H1 (cell line): Measurements from ENCODE around the gene TMX3. TPM values are rescaled to one million over a fixed set of nuclear protein-coding genes. Genes with fewer than 3 reads are reported as not detected.

Experiments used
- CTCF ChIA-PET: fragments of 300-600 bp; sonication (Branson Sonifier 250); formaldehyde crosslinking; loops from one replicate; lab custom pipeline; 2021; ENCODE audit not compliant: partially characterized antibody; lab: Charles Lee
- POLR2A ChIA-PET: fragments of 300-600 bp; sonication (Branson Sonifier 250); formaldehyde crosslinking; loops from one replicate; lab custom pipeline; 2021; ENCODE audit warnings: inconsistent platforms; ENCODE audit not compliant: partially characterized antibody; lab: Charles Lee
- DNase-seq, 2 experiments: peaks; one replicate each; pipeline versions ENCODE4 v3.0.0 to v3.0.0-alpha.2; 2010 to 2022; ENCODE audit warnings: low spot score in 2 of 2, low read depth in 1 of 2, mixed read lengths in 1 of 2
- FAIRE-seq: peaks from 2 replicates; lab custom pipeline; 2011; peaks lifted over from hg19 to GRCh38; lab: Jason Lieb, UNC
- H2AFZ ChIP-seq: 2 replicates; pipeline ENCODE4 v1.8.1; 2012; ENCODE audit warnings: low read length, inconsistent platforms
- H2AK5ac ChIP-seq: 2 replicates; pipeline ENCODE4 v1.6.1; 2013; ENCODE audit warnings: low read depth, low read length
- H2BK120ac ChIP-seq: replicated peaks from 2 replicates; pipeline ENCODE3; 2013; ENCODE audit warnings: low read depth, low read length, inconsistent platforms
- H2BK12ac ChIP-seq: 2 replicates; pipeline ENCODE4 v1.6.1; 2013; ENCODE audit warnings: low read depth, low read length
- H2BK15ac ChIP-seq: 2 replicates; pipeline ENCODE4 v1.6.1; 2013; ENCODE audit warnings: low read length
- H2BK20ac ChIP-seq: 2 replicates; pipeline ENCODE4 v1.6.1; 2013; ENCODE audit warnings: low read length
- H2BK5ac ChIP-seq: 2 replicates; pipeline ENCODE4 v1.6.1; 2013; ENCODE audit warnings: low read depth, low read length
- H3K14ac ChIP-seq: 2 replicates; pipeline ENCODE4 v1.6.1; 2013; ENCODE audit warnings: inconsistent platforms; ENCODE audit not compliant: insufficient read length
- H3K18ac ChIP-seq: 2 replicates; pipeline ENCODE4 v1.6.1; 2013; ENCODE audit warnings: low read length; ENCODE audit errors: extremely low read depth
- H3K23ac ChIP-seq: 2 replicates; pipeline ENCODE4 v1.6.1; 2013; ENCODE audit warnings: inconsistent platforms; ENCODE audit not compliant: insufficient read length
- H3K23me2 ChIP-seq: 2 replicates; pipeline ENCODE4 v1.6.1; 2013; ENCODE audit warnings: low read depth, low read length
- H3K27ac ChIP-seq: 2 replicates; pipeline ENCODE4 v1.6.1; 2011; ENCODE audit warnings: low read depth, low read length, inconsistent platforms
- H3K27me3 ChIP-seq, 4 experiments: replicated peaks in 1 of 4; 1 replicate in 1 of 4; 2 replicates in 3 of 4; pipeline versions ENCODE4 v1.6.1 to v1.8.1; 2011 to 2013; ENCODE audit warnings: low read length in 3 of 4, mild to moderate bottlenecking in 3 of 4, inconsistent platforms in 2 of 4, mixed read lengths in 2 of 4, moderate library complexity in 1 of 4; ENCODE audit not compliant: control insufficient read depth in 3 of 4, insufficient read depth in 3 of 4; ENCODE audit errors: extremely low read depth in 1 of 4
- H3K36me3 ChIP-seq, 4 experiments: 2 replicates each; pipeline versions ENCODE4 v1.6.1 to v1.8.1; 2011 to 2013; ENCODE audit warnings: mild to moderate bottlenecking in 4 of 4, low read length in 3 of 4, moderate library complexity in 2 of 4, control low read depth in 1 of 4, inconsistent platforms in 1 of 4; ENCODE audit not compliant: insufficient read depth in 4 of 4, control insufficient read depth in 2 of 4
- H3K4ac ChIP-seq: replicated peaks from 2 replicates; pipeline ENCODE3; 2013; ENCODE audit warnings: low read length, low read depth, mixed read lengths, inconsistent platforms; ENCODE audit not compliant: insufficient read length
- H3K4me1 ChIP-seq, 4 experiments: replicated peaks in 1 of 4; 1 replicate in 1 of 4; 2 replicates in 3 of 4; pipeline versions ENCODE4 v1.6.1 to v1.8.1; 2011 to 2013; ENCODE audit warnings: low read length in 3 of 4, inconsistent platforms in 2 of 4, mixed read lengths in 1 of 4; ENCODE audit not compliant: insufficient read depth in 4 of 4, control insufficient read depth in 3 of 4
- H3K4me2 ChIP-seq, 2 experiments: 2 replicates each; pipeline versions ENCODE4 v1.6.1 to v1.8.1; 2011 to 2013; ENCODE audit warnings: low read depth in 2 of 2, low read length in 2 of 2, control low read depth in 1 of 2, inconsistent platforms in 1 of 2, mild to moderate bottlenecking in 1 of 2; ENCODE audit not compliant: insufficient read depth in 1 of 2
- H3K4me3 ChIP-seq, 4 experiments: fragments of 200-600, 300-600 bp in 1 of 4; sonication (generic), shearing (Covaris generic), sonication (Bioruptor Twin) in 1 of 4; 2 replicates each; pipeline versions ENCODE4 v1.5.1 to v1.8.1; 2011 to 2016; ENCODE audit warnings: low read length in 4 of 4, low read depth in 3 of 4, control low read depth in 2 of 4, inconsistent platforms in 2 of 4, mild to moderate bottlenecking in 2 of 4, mixed read lengths in 1 of 4, moderate library complexity in 1 of 4; ENCODE audit not compliant: insufficient read depth in 2 of 4; ENCODE audit errors: extremely low read depth in 1 of 4
- H3K56ac ChIP-seq: replicated peaks from 2 replicates; pipeline ENCODE3; 2013; ENCODE audit warnings: low read depth, mild to moderate bottlenecking, mixed read lengths, low read length, inconsistent platforms; ENCODE audit not compliant: insufficient read length
- H3K79me1 ChIP-seq: 2 replicates; pipeline ENCODE4 v1.6.1; 2013; ENCODE audit warnings: low read depth, low read length, control low read depth
- H3K79me2 ChIP-seq, 2 experiments: 2 replicates each; pipeline versions ENCODE4 v1.6.1 to v1.8.1; 2012 to 2013; ENCODE audit warnings: low read length in 2 of 2, mild to moderate bottlenecking in 2 of 2, inconsistent platforms in 1 of 2; ENCODE audit not compliant: insufficient read depth in 2 of 2, control insufficient read depth in 1 of 2
- H3K9ac ChIP-seq, 4 experiments: replicated peaks in 1 of 4; 1 replicate in 1 of 4; 2 replicates in 3 of 4; pipeline versions ENCODE4 v1.6.1 to v1.8.1; 2011 to 2013; ENCODE audit warnings: low read depth in 3 of 4, low read length in 3 of 4, control low read depth in 2 of 4, mild to moderate bottlenecking in 2 of 4, moderate library complexity in 2 of 4, inconsistent platforms in 1 of 4; ENCODE audit errors: extremely low read depth in 1 of 4
- H3K9me3 ChIP-seq, 2 experiments: 2 replicates each; pipeline versions ENCODE4 v1.6.1 to v1.8.1; 2012 to 2013; ENCODE audit warnings: mild to moderate bottlenecking in 2 of 2, moderate library complexity in 2 of 2, control low read depth in 1 of 2, inconsistent platforms in 1 of 2, low read depth in 1 of 2, low read length in 1 of 2, mixed read lengths in 1 of 2; ENCODE audit not compliant: insufficient read depth in 2 of 2
- H4K20me1 ChIP-seq, 2 experiments: replicated peaks in 1 of 2; 2 replicates each; pipeline versions ENCODE3 to v1.8.1; 2011 to 2013; ENCODE audit warnings: inconsistent platforms in 2 of 2, low read length in 2 of 2, mild to moderate bottlenecking in 1 of 2; ENCODE audit not compliant: insufficient read depth in 2 of 2, control insufficient read depth in 1 of 2
- H4K5ac ChIP-seq: 2 replicates; pipeline ENCODE4 v1.6.1; 2013; ENCODE audit warnings: low read length, low read depth, mixed read lengths, inconsistent platforms; ENCODE audit not compliant: insufficient read length
- H4K8ac ChIP-seq: 2 replicates; pipeline ENCODE4 v1.8.0; 2013; ENCODE audit warnings: mild to moderate bottlenecking, moderate library complexity, low read length, inconsistent platforms; ENCODE audit not compliant: insufficient read depth; ENCODE audit errors: extremely low read depth
- H4K91ac ChIP-seq: replicated peaks from 2 replicates; pipeline ENCODE3; 2013; ENCODE audit warnings: low read length, mixed read lengths, inconsistent platforms; ENCODE audit not compliant: insufficient read length
- EZH2 ChIP-seq: fragments of 200-600 bp; sonication (generic); IDR thresholded peaks from 2 replicates; pipeline ENCODE4 v1.7.1; 2012; ENCODE audit warnings: low read depth, mild to moderate bottlenecking, moderate library complexity, low read length, inconsistent platforms; ENCODE audit not compliant: severe bottlenecking
- JUN ChIP-seq: IDR thresholded peaks from 2 replicates; pipeline ENCODE4 v1.6.1; 2011; ENCODE audit warnings: low read depth, mild to moderate bottlenecking, improper control_type of control experiment, low read length
- KDM5A ChIP-seq: fragments of 200-600 bp; IDR thresholded peaks from 2 replicates; pipeline ENCODE4 v1.7.1; 2012; ENCODE audit warnings: mild to moderate bottlenecking, low read length, inconsistent platforms, mixed read lengths
- SRF ChIP-seq: IDR thresholded peaks from 2 replicates; pipeline ENCODE4 v1.6.1; 2011; ENCODE audit warnings: mild to moderate bottlenecking, low read depth, low read length, moderate library complexity
- TAF1 ChIP-seq: IDR thresholded peaks from 2 replicates; pipeline ENCODE4 v1.6.1; 2011; ENCODE audit warnings: mild to moderate bottlenecking, low read depth, low read length
- TAF7 ChIP-seq: optimal IDR thresholded peaks from 2 replicates; pipeline ENCODE3; 2011; ENCODE audit warnings: low read depth, mild to moderate bottlenecking, inconsistent platforms, low read length, moderate library complexity, borderline replicate concordance
- WGBS, 2 experiments: shearing (Covaris generic) in 1 of 2; methylation state at CpG; one replicate each; pipeline versions ENCODE4 v1.1.6 to v1.1.7; 2013 to 2015; ENCODE audit warnings: low lambda C conversion rate in 2 of 2, mixed read lengths in 2 of 2, inconsistent platforms in 1 of 2, low coverage in 1 of 2, missing lambda C conversion rate in 1 of 2; ENCODE audit not compliant: insufficient replicate concordance in 2 of 2, insufficient coverage in 1 of 2, insufficient read length in 1 of 2; ENCODE audit errors: extremely low coverage in 1 of 2, missing lambda C conversion rate in 1 of 2; 5-methylcytosine and 5-hydroxymethylcytosine counted together
- polyA plus RNA-seq, 7 experiments: library from polyadenylated mRNA; depleted of rRNA in 3 of 7; stranded (reverse) in 5 of 7; unstranded in 2 of 7; fragments of >200 nt in 5 of 7; fragments of 200-250 nt in 2 of 7; gene quantifications; 1 replicate in 5 of 7; 2 replicates in 1 of 7; 4 replicates in 1 of 7; pipeline versions ENCODE4 v1.2.1 to v1.2.3, GENCODE V29; 2011 to 2013; ENCODE audit warnings: missing spikeins in 2 of 7, mixed read lengths in 2 of 7
- total RNA-seq: library from RNA; stranded (reverse); fragmentation: NEBNext Ultra II Directional; extraction: Animal tissue kit (Norgen Biotek cat#: 25700); gene quantifications from 2 replicates; pipeline ENCODE4 v1.2.1, GENCODE V29; 2021
- TF ChIP-seq, protein P1 (sequence below), 3 experiments: IDR thresholded peaks; 1 replicate in 2 of 3; 2 replicates in 1 of 3; pipeline versions ENCODE4 v1.5.1 to v1.6.1; 2011; ENCODE audit warnings: low read length in 3 of 3, mild to moderate bottlenecking in 3 of 3, inconsistent platforms in 2 of 3, low read depth in 1 of 3, moderate library complexity in 1 of 3; ENCODE audit not compliant: insufficient read depth in 1 of 3; ENCODE audit errors: control extremely low read depth in 1 of 3

Gene TMX3
- total and polyA plus RNA-seq, 2 of the 8 experiments (the other 6 are each of a cell fraction or from before 2014, with no cell fraction given): 12.6 to 29.0 TPM

DNA sequence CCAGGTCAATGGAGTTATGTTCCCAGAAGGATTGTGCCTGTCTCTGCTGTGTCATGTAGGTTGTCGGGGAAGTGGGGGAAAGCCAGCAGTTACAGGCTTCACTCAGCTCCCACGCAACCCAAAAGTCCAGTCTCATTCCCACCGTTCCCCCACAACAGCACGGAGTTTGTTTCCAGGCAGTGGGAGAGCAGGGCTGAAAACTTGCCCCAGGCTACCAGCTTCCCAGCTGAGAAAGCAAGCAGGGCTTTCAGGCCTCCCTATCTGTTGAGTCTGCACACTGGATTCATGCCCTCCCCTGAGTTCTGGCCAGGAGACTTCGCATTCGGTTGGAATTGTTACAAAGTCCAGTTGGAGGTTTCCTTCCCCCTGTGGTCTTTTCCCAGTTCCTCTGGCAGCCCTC lies 76.3 kb downstream of the TMX3 start:
- POLR2A ChIA-PET: no interaction called here
- Histone ChIP-seq H3K36me3 (no peaks in the 10 kb centered on the region), H2AK5ac (no peak overlapping the region), H4K8ac (no peak overlapping the region), H4K5ac (no peak overlapping the region), H4K91ac (no peak overlapping the region), H3K79me1 (no peaks in the 10 kb centered on the region), H3K14ac (no peak overlapping the region), H3K27me3 (no peaks in the 10 kb centered on the region), H4K20me1 (no peaks in the 10 kb centered on the region), H3K23me2 (no peaks in the 10 kb centered on the region), H3K4me2 (no peak overlapping the region), H2BK15ac (no peak overlapping the region), H2BK5ac (no peak overlapping the region), H3K79me2 (no peaks in the 10 kb centered on the region), H3K23ac (no peak overlapping the region), H3K4ac (no peak overlapping the region), H2BK120ac (no peak overlapping the region), H3K4me1 (peaks cover 0 to 2% (median 0%) of the 10 kb centered on the region in 4 experiments; a peak in 1 of 7 replicates), H2BK20ac (no peak overlapping the region), H3K27ac (no peak overlapping the region), H3K18ac (no peak overlapping the region; the same call in 1 of the 2 replicates), H3K56ac (no peak overlapping the region), H2BK12ac (no peak overlapping the region), H3K4me3 (no peak overlapping the region), H2AFZ (no peak overlapping the region; the same call in 1 of the 2 replicates), H3K9me3 (no peaks in the 10 kb centered on the region), H3K9ac (no peak overlapping the region)
- CTCF ChIA-PET: interaction anchor here (0.6 kb wide), 1 partner anchor 134 kb away, joined by 3 read pairs; no protein-coding TSS in a partner anchor
- FAIRE-seq (no peak), DNase-seq (no peak)
- 96% methylated on average over 6 of the region's 6 CpGs; no CpG with 5 or more reads in 1 of the 2 experiments for WGBS, 2 experiments
- TF ChIP-seq, protein P1, sequence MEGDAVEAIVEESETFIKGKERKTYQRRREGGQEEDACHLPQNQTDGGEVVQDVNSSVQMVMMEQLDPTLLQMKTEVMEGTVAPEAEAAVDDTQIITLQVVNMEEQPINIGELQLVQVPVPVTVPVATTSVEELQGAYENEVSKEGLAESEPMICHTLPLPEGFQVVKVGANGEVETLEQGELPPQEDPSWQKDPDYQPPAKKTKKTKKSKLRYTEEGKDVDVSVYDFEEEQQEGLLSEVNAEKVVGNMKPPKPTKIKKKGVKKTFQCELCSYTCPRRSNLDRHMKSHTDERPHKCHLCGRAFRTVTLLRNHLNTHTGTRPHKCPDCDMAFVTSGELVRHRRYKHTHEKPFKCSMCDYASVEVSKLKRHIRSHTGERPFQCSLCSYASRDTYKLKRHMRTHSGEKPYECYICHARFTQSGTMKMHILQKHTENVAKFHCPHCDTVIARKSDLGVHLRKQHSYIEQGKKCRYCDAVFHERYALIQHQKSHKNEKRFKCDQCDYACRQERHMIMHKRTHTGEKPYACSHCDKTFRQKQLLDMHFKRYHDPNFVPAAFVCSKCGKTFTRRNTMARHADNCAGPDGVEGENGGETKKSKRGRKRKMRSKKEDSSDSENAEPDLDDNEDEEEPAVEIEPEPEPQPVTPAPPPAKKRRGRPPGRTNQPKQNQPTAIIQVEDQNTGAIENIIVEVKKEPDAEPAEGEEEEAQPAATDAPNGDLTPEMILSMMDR (IDR thresholded peaks at IDR 0.05; ENCODE audit: control extremely low read depth in 1 of 3, insufficient read depth in 1 of 3, low read depth in 1 of 3, low read length in 3 of 3): no peak
- TF ChIP-seq SRF (no peak), EZH2 (no peak), TAF7 (no peak), KDM5A (no peak), TAF1 (no peak), JUN (no peak)
